Stimulated activated naive CD8-positive, alpha-beta T cell treated with anti-CD3 and anti-CD28 coated beads, Interleukin-15, Interleukin-2, amounts not matched to agents 100 ng/mL and 50 ng/mL, for 24 hours (primary cell): ENCODE measurements around the gene RRP8.
A peak's percentile ranks its signal among the peaks of the same experiment; 100 is the strongest.

ENCODE experiments used
- H3K27ac Mint-ChIP-seq: one replicate; pipeline ENCODE4 v1.8.0; 2021; ENCODE audit warnings: mild to moderate bottlenecking, mixed read lengths
- H3K27me3 Mint-ChIP-seq: one replicate; pipeline ENCODE4 v1.8.0; 2021; ENCODE audit warnings: mixed read lengths
- H3K36me3 Mint-ChIP-seq: one replicate; pipeline ENCODE4 v1.8.0; 2021; ENCODE audit warnings: low read depth, mixed read lengths
- H3K4me1 Mint-ChIP-seq: one replicate; pipeline ENCODE4 v1.8.0; 2021; ENCODE audit warnings: low read depth, mixed read lengths
- H3K4me3 Mint-ChIP-seq: one replicate; pipeline ENCODE4 v1.8.0; 2021; ENCODE audit warnings: mild to moderate bottlenecking, mixed read lengths
- H3K9me3 Mint-ChIP-seq: one replicate; pipeline ENCODE4 v1.8.0; 2021; ENCODE audit warnings: mixed read lengths

RRP8 gene

DNA sequence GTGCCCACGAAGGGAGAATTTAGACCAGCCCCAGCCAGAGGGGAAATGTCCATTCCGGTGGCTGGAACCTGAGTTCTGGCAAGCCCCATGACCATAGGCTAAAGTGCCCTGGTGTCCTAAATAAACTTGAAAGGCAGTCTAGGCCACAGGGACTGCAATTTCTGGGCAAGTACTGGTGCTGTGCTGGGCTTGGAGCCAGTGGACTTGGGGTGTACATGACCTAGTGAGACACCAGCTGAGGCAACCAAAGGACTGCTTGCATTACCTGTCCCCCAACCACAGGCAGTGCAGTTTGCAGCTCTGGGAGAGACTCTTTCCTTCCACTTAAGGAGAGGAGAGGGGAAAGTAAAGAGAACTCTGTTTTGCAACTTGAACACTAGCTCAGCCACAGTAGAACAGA is 23.7 kb downstream of the RRP8 start:
- Mint-ChIP-seq H3K4me1 (no peaks in the 10 kb centered on the region), H3K4me3 (no peak overlapping the region), H3K27me3 (no peaks in the 10 kb centered on the region), H3K27ac (no peak overlapping the region), H3K9me3 (peaks cover 16% of the 10 kb centered on the region), H3K36me3 (peaks cover 44% of the 10 kb centered on the region)

DNA sequence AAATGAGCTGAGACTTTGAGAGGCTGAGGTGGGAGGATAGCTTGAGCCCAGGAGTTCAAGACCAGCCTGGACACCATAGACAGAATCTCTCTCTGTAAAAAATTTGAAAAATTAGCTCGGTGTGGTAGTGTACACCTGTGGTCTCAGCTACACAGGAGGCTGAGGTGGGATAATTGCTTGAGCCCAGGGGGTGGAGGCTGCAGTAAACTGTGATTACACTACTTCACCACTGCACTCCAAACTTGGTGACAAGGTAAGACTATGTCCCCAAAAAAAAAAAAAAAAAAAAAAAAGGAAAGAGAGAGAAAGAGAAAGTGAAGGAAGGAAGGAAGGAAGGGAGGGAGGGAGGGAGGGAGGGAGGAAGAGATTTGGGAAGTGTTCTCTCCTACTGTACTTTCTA is 25.3 kb downstream of the RRP8 start:
- H3K27ac Mint-ChIP-seq: no peak overlapping the region
- no peak overlapping the region for H3K4me3 Mint-ChIP-seq
- H3K9me3 Mint-ChIP-seq: peaks cover 3% of the 10 kb centered on the region
- peaks cover 33% of the 10 kb centered on the region for H3K36me3 Mint-ChIP-seq
- no peaks in the 10 kb centered on the region for H3K27me3 Mint-ChIP-seq
- no peaks in the 10 kb centered on the region for H3K4me1 Mint-ChIP-seq

DNA sequence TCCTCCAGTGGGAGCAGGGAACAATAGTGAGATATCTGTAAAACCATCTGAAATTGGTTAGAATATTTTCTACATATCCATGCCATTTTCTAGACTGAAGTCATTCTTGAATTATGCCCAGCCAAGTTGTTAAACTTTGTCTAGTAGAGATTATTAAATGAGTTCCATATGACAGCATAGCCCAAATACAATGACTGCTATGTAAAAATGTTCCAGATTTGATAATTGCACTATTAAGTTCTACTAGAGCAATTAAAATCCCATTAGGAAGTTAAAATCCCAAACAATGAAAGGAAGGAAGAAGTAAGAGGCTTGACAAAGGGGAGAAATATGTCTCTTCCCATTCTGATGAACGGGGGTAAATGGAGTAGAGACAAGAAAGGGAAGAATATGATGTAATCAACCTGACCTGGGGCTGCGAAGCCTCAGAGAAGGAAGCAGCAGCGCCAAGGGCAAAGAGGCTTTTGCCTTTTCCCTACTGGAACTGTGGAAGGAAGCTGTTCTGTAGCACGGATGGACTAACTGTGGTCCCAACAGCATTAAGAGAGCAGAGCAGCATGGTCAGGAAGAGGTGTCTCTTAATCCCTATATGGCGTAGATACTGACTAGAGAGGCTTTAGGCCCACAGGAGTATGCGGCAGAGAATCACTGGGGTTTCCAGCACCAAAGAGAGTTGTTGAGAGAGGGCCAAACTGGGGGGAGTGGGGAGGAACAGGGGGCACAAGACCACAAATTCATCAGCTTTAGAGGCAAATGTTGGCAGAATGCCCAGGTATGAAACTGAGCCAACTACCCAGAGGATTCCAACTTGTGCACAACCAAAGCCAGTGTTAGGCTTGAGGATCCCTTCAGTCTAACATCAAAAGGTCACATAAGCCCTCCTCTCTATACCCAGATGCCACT is 26.7 kb downstream of the RRP8 start:
- Mint-ChIP-seq H3K27me3 (no peaks in the 10 kb centered on the region), H3K4me1 (no peaks in the 10 kb centered on the region), H3K36me3 (peaks cover 33% of the 10 kb centered on the region), H3K9me3 (no peaks in the 10 kb centered on the region), H3K4me3 (no peak overlapping the region), H3K27ac (no peak overlapping the region)

DNA sequence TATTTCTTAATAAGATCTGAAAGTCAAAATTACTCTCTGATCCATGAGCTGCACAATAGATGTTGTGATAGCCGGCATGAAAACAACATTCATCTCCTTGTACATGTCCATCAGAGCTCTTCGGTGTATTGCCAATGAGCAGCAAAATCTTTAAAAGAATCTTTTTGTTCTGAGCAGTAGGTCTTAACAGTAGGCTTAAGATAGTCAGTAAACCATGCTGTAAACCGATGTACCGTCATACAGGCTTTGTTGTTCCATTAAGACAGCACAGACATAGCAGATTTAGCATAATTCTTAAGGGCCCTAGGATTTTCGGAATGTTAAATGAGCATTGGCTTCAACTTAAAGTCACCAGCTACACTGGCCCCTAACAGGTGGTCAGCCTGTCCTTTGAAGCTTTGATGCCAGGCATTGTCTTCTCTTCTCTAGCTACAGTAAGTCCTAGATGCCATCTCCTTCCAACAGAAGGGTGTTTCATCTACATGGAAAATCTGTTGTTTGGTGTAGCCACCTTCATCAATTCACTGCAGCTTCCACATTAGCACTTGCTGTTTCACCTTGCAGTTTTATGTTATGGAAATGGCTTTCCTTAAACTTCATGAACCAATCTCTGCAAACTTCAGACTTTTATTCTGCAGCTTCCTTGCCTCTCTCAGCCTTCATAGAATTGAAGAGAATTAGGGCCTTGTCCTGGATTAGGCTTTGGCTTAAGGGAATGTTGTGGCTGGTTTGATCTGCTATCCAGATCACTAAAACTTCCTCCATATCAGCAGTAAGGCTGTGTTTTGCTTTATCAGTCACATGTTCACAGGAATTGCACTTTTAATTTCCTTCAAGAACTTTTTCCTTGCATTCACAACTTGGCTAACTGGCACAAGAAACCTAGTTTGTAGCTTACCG is 28.4 kb downstream of the RRP8 start:
- no peak overlapping the region for H3K4me3 Mint-ChIP-seq
- H3K9me3 Mint-ChIP-seq: no peaks in the 10 kb centered on the region
- H3K27ac Mint-ChIP-seq: no peak overlapping the region
- no peaks in the 10 kb centered on the region for H3K27me3 Mint-ChIP-seq
- H3K36me3 Mint-ChIP-seq: peaks cover 28% of the 10 kb centered on the region
- no peaks in the 10 kb centered on the region for H3K4me1 Mint-ChIP-seq

DNA sequence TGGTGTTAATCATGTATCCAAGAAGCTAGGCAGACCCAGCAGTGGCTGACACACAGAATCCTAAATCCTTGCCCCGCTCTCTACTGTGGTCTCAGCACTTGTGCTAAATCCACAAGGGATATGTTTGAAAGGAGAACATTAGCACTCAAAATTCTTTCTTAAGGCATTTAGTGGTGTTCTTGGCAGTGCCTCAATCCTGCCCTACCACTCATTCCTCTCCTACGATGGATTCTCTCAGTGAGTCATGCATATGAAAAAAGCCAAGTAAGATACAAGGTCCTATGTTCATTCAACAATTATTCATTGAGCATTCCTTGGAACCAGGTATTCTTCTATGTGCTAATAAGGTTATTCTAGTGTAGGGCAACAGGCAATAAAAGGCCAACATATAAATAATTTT is 31.2 kb downstream of the RRP8 start:
- Mint-ChIP-seq H3K36me3 (peaks cover 31% of the 10 kb centered on the region), H3K9me3 (no peaks in the 10 kb centered on the region), H3K4me3 (no peak overlapping the region), H3K27ac (no peak overlapping the region), H3K27me3 (no peaks in the 10 kb centered on the region), H3K4me1 (no peaks in the 10 kb centered on the region)

DNA sequence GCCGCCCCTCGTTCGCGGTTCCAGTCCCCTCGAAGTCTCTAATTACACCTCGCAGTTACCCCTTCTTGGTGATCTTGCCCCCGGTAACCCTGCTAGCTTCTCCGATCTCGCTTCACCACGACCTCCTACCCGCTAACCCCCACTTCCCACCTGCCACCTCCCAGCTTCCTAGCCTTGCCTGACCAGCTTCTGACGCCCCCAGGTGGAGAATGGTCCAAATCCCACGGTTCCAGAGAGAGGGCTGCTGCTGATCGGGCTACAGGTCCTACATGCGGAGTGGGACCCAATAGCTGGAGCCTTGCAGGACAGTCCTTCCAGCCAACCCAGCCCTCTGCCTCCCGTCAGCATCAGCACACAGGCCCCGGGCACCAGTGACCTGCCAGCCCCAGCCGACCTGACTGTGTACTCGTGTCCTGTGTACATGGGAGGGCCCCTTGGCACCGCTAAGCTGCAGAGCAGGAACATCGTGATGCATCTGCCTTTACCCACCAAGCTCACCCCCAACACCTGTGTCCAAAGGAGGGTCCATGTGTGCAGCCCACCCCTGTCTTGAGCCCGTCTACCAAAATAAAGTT is 31.9 kb downstream of the RRP8 start:
- Mint-ChIP-seq H3K36me3 (peaks cover 31% of the 10 kb centered on the region), H3K9me3 (no peaks in the 10 kb centered on the region), H3K27me3 (no peaks in the 10 kb centered on the region), H3K27ac (no peak overlapping the region), H3K4me1 (no peaks in the 10 kb centered on the region), H3K4me3 (no peak overlapping the region)

DNA sequence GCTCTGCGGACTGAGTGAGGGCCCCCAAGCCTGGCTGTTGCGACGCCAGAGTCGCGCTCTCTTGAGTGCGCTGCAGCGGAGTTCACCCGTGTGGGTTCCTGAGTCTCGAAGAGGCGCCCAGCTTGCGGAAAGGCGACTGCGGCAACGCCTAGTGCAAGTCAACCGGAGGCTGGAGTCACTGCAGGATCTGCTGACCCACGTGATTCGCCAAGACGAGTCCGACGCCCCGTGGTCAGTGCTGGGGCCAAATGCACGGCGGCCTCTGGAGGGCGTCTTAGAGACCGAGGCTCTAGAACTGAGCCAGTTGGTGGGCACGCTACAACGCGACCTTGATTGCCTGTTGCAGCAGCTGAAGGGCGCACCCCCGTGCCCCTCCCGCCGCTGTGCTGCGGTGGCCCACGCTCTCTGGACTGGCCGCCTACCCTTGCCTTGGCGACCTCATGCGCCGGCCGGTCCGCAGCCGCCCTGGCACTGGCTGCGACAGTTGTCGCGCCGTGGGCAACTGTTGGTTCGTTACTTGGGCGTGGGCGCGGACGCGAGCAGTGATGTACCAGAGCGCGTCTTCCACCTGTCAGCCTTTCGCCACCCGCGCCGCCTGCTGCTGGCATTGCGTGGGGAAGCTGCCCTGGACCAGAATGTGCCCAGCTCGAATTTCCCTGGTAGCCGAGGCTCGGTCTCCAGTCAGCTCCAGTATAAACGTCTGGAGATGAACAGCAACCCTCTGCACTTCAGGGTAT is 32.6 kb downstream of the RRP8 start:
- H3K27ac Mint-ChIP-seq: no peak overlapping the region
- H3K4me1 Mint-ChIP-seq: no peaks in the 10 kb centered on the region
- no peak overlapping the region for H3K4me3 Mint-ChIP-seq
- H3K9me3 Mint-ChIP-seq: no peaks in the 10 kb centered on the region
- peaks cover 32% of the 10 kb centered on the region for H3K36me3 Mint-ChIP-seq
- H3K27me3 Mint-ChIP-seq: no peaks in the 10 kb centered on the region

DNA sequence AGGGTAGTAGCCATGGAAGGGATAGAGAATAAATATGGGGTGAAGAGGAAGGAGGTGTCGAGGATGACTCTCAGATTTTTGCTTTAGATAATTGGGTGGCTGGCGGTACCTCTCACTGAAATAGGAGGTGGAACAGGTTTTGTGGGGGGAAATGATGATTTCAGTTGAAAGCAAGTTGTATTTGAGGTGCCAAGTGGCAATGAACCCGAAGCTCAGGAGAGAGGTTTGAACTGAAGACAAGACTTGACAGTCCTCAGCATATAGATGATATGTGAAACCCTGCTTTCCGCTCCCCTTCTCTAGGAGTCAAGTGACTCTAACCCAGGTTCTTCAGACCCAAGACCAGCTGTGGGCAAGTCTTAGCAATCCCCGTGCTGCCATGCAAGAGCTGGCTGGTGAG is 33.7 kb downstream of the RRP8 start:
- H3K4me3 Mint-ChIP-seq: no peak overlapping the region
- H3K4me1 Mint-ChIP-seq: no peaks in the 10 kb centered on the region
- H3K27me3 Mint-ChIP-seq: no peaks in the 10 kb centered on the region
- H3K27ac Mint-ChIP-seq: peak overlapping the region; percentile 2
- peaks cover 32% of the 10 kb centered on the region for H3K36me3 Mint-ChIP-seq
- H3K9me3 Mint-ChIP-seq: no peaks in the 10 kb centered on the region

DNA sequence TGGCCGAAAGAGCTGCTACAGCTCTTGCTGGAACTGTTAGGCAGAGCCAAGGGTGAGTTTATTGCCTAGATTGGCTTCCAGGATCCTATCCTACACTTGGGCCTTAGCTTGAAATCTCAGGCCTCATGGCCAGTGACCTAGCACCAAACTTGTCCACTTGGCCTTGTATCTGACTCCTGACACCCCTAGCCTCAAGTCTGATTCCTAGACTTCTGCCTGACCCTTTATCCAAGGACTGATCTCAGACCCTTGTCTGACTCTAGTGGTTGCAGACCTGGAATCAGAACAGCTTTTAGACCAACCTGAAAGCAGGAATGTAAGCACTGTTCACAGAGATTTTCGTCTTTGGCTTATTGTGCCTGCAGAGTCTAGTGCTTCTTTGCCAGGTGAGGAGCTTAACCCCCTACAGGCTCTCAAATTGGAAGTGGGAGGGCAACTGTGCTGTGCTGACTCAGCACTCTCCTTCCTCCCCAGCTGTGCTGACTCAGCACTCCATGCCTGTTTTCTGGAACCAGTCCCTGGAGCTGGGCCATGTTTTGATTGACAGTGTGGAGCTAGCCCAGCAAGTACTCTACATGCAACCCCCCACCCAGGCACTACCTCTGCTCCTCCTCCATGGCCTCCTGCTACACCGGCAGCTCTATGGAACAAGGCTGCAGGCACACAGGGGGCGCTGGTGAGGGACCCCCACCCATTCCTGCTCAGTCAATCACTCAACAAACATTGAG is 35.1 kb downstream of the RRP8 start:
- H3K27ac Mint-ChIP-seq: no peak overlapping the region

DNA sequence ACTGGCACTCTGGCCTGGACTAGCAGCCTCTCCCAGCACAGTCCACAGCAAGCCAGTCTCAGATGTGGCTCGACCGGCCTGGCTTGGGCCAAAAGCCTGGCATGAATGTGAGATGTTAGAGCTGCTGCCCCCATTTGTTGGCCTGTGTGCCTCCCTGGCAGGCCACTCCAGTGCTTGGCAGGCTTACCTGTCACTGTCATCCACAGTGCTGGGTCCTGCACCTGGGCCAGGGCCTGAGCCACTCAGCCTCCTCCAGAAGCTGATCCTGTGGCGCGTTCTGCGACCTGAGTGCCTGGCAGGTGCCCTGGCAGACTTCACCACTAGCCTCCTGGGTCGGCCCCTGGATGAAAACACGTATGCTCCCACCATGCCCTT is 36.1 kb downstream of the RRP8 start:
- Mint-ChIP-seq H3K9me3 (no peaks in the 10 kb centered on the region), H3K27me3 (no peaks in the 10 kb centered on the region), H3K4me3 (no peak overlapping the region), H3K4me1 (no peaks in the 10 kb centered on the region), H3K36me3 (peaks cover 23% of the 10 kb centered on the region), H3K27ac (no peak overlapping the region)

More for the DNA sequence above, 35.1 kb downstream of the RRP8 start:
- Mint-ChIP-seq H3K27me3 (no peaks in the 10 kb centered on the region), H3K4me1 (no peaks in the 10 kb centered on the region), H3K9me3 (no peaks in the 10 kb centered on the region), H3K4me3 (no peak overlapping the region), H3K36me3 (peaks cover 28% of the 10 kb centered on the region)

DNA sequence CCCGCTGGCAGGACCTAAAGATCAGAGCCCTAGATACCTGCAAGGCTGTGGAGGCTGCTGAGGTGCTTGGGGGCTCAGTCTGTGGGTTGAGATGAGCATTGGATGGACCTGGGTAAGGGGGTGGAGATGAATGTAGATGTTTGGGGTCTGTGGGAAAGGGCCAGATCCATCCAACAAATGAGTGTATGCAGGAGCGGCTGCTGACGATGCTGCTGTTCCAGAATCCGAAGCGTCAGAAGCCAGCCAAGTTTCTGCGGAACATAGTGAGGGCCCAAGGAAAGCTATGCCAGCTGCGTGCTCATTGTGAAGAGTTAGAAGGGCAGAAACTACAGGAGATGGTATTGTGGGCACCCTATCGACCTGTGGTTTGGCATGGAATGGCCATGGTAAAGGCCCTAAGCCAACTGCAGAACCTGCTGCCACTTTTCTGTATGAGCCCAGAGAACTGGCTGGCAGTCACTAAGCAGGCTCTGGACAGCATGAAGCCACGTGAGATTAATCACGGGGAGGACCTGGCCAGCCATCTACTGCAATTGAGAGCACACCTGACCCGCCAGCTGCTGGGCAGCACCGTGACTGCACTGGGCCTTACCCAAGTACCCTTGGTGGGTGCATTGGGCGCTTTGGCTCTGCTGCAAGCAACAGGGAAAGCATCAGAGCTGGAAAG is 36.6 kb downstream of the RRP8 start:
- Mint-ChIP-seq H3K9me3 (no peaks in the 10 kb centered on the region), H3K4me3 (no peak overlapping the region), H3K27ac (no peak overlapping the region), H3K27me3 (no peaks in the 10 kb centered on the region), H3K36me3 (peaks cover 23% of the 10 kb centered on the region), H3K4me1 (no peaks in the 10 kb centered on the region)

DNA sequence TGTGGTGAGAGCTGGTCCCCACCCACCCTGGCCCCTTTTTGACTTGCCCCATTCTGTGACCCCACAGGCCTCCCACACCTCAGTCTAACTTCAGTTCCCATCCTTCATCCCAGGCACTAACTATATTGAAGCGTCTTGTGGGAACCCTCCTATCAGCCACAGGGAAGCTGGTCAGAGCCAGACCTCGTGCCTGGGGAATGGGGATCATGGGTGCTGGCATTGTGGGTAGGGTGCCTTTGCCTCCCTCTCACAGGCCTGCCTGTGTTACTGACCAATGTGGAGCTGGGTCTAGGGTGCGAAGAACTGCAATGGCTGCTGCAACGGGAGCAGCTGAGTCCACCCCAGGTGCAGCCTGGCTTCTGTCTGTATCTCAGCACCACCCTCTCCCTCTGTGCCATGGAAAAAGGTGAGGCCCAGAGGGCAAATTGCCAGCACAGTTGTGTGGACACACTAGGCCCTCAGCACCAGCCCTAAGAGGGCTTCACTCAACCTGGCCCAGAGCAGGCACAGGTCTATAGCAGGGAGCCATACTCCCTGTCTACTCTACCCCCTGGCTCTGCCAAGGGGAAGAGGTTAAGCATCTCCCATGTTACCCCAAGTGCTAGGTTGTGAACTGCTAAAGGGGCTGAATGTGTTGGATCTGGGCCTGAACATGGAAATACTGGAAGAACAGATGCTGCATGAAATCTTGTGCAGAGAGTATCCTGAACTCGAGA is 37.3 kb downstream of the RRP8 start:
- H3K27ac Mint-ChIP-seq: no peak overlapping the region

DNA sequence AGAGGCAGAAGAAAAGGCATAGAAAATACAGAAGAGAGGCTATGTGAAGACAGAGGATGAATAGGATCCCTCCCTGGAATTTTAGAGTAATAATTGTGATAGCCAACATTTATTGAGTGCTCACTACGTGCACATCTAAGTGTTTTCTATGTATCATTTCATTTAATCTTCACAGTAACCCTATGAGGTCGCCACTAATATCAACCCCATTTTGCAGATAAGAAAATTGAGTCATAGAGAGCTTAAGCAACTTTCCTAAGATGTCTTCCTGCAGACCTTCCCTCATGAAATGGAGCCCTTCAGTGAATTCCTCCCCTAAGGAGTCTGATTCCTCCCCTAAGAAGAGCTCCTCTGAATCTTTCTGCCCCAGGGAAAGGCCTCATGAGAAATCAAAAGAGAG is 38.1 kb downstream of the RRP8 start:
- Mint-ChIP-seq H3K9me3 (no peaks in the 10 kb centered on the region), H3K4me1 (no peaks in the 10 kb centered on the region), H3K4me3 (no peak overlapping the region), H3K27me3 (no peaks in the 10 kb centered on the region), H3K27ac (no peak overlapping the region), H3K36me3 (peaks cover 19% of the 10 kb centered on the region)

More for the DNA sequence above, 37.3 kb downstream of the RRP8 start:
- peaks cover 20% of the 10 kb centered on the region for H3K36me3 Mint-ChIP-seq
- no peak overlapping the region for H3K4me3 Mint-ChIP-seq
- no peaks in the 10 kb centered on the region for H3K27me3 Mint-ChIP-seq
- H3K9me3 Mint-ChIP-seq: no peaks in the 10 kb centered on the region
- no peaks in the 10 kb centered on the region for H3K4me1 Mint-ChIP-seq
